Neuronal stem cell (in vitro differentiated cells): ENCODE results near the gene FBXL19.
"Not testable (repeated sequence)": the region's sequence is repeated elsewhere in the genome, so short reads cannot be mapped to it uniquely, and the experiment has no call there.

Experiments
- DNase-seq: peaks from one replicate; pipeline ENCODE4 v3.0.0-alpha.2; 2013; ENCODE audit warnings: low spot score
- H2AFZ ChIP-seq: one replicate; pipeline ENCODE4 v1.6.1; 2013; ENCODE audit warnings: mild to moderate bottlenecking, low read length, inconsistent platforms
- H2AK5ac ChIP-seq: 2 replicates; pipeline ENCODE4 v1.6.1; 2013; ENCODE audit warnings: low read depth, mild to moderate bottlenecking, inconsistent platforms, low read length, moderate library complexity, mixed read lengths
- H2BK120ac ChIP-seq: 2 replicates; pipeline ENCODE4 v1.6.1; 2013; ENCODE audit warnings: low read depth, mild to moderate bottlenecking, inconsistent platforms, low read length, moderate library complexity, mixed read lengths
- H2BK12ac ChIP-seq: one replicate; pipeline ENCODE4 v1.6.1; 2013; ENCODE audit warnings: low read length, inconsistent platforms
- H2BK15ac ChIP-seq: 2 replicates; pipeline ENCODE4 v1.6.1; 2013; ENCODE audit warnings: mild to moderate bottlenecking, low read length, inconsistent platforms, mixed read lengths
- H2BK5ac ChIP-seq: one replicate; pipeline ENCODE4 v1.6.1; 2013; ENCODE audit warnings: inconsistent platforms, mild to moderate bottlenecking, low read length, moderate library complexity
- H3K14ac ChIP-seq: one replicate; pipeline ENCODE4 v1.6.1; 2013; ENCODE audit warnings: low read length, inconsistent platforms
- H3K18ac ChIP-seq: 2 replicates; pipeline ENCODE4 v1.6.1; 2013; ENCODE audit warnings: low read length, inconsistent platforms
- H3K23ac ChIP-seq: 2 replicates; pipeline ENCODE4 v1.6.1; 2013; ENCODE audit warnings: low read depth, mild to moderate bottlenecking, mixed read lengths, low read length, inconsistent platforms; ENCODE audit not compliant: poor library complexity
- H3K27ac ChIP-seq: replicated peaks from 3 replicates; pipeline ENCODE4 v1.5.1; 2013; ENCODE audit warnings: low read length, inconsistent platforms
- H3K27me3 ChIP-seq, 3 experiments: 2 replicates each; pipeline ENCODE4 v1.6.1; 2013; ENCODE audit warnings: low read length in 3 of 3, mild to moderate bottlenecking in 2 of 3, inconsistent platforms in 1 of 3, low read depth in 1 of 3, mixed read lengths in 1 of 3, moderate library complexity in 1 of 3; ENCODE audit not compliant: control insufficient read depth in 3 of 3, insufficient read depth in 3 of 3
- H3K36me3 ChIP-seq, 2 donors: replicated peaks in 1 of 2; 2 replicates each; pipeline ENCODE4 v1.6.1; 2013; ENCODE audit warnings: low read length in 2 of 2; ENCODE audit not compliant: control insufficient read depth in 2 of 2, insufficient read depth in 2 of 2
- H3K4ac ChIP-seq: 2 replicates; pipeline ENCODE4 v1.6.1; 2013; ENCODE audit warnings: inconsistent platforms, mild to moderate bottlenecking, low read length, moderate library complexity
- H3K4me1 ChIP-seq, 2 donors: 1 replicate in 1 of 2; 2 replicates in 1 of 2; pipeline ENCODE4 v1.6.1; 2013; ENCODE audit warnings: low read length in 2 of 2, low read depth in 1 of 2; ENCODE audit not compliant: control insufficient read depth in 2 of 2, insufficient read depth in 1 of 2
- H3K4me2 ChIP-seq: one replicate; pipeline ENCODE4 v1.6.1; 2013; ENCODE audit warnings: mild to moderate bottlenecking, low read length, inconsistent platforms; ENCODE audit not compliant: insufficient read depth, poor library complexity, severe bottlenecking
- H3K4me3 ChIP-seq, 2 donors: 2 replicates each; pipeline ENCODE4 v1.5.1; 2013; ENCODE audit warnings: low read length in 2 of 2, mild to moderate bottlenecking in 2 of 2, inconsistent platforms in 1 of 2, moderate library complexity in 1 of 2
- H3K79me1 ChIP-seq: one replicate; pipeline ENCODE4 v1.6.1; 2013; ENCODE audit warnings: low read depth, mild to moderate bottlenecking, inconsistent platforms, low read length, moderate library complexity
- H3K9ac ChIP-seq: one replicate; pipeline ENCODE4 v1.6.1; 2013; ENCODE audit warnings: mild to moderate bottlenecking, low read depth, low read length, inconsistent platforms; ENCODE audit not compliant: poor library complexity
- H3K9me3 ChIP-seq, 2 donors: replicated peaks in 1 of 2; 2 replicates each; pipeline versions ENCODE3 to v1.6.1; 2013; ENCODE audit warnings: low read length in 2 of 2, mild to moderate bottlenecking in 2 of 2, inconsistent platforms in 1 of 2, low read depth in 1 of 2, mixed read lengths in 1 of 2, moderate library complexity in 1 of 2; ENCODE audit not compliant: control insufficient read depth in 2 of 2, insufficient read depth in 1 of 2
- H4K8ac ChIP-seq: one replicate; pipeline ENCODE4 v1.6.1; 2013; ENCODE audit warnings: low read depth, mild to moderate bottlenecking, inconsistent platforms, low read length, moderate library complexity
- H4K91ac ChIP-seq: one replicate; pipeline ENCODE4 v1.6.1; 2013; ENCODE audit warnings: low read length, low read depth, mild to moderate bottlenecking, inconsistent platforms; ENCODE audit not compliant: poor library complexity
- WGBS, 2 donors: extraction: QIAGEN DNeasy Blood & Tissue Kit; methylation state at CpG; one replicate each; pipeline ENCODE4 v1.1.7; 2013; ENCODE audit warnings: missing lambda C conversion rate in 2 of 2, mixed read lengths in 1 of 2; ENCODE audit not compliant: insufficient read length in 2 of 2, insufficient replicate concordance in 1 of 2; ENCODE audit errors: extremely low coverage in 2 of 2; 5-methylcytosine and 5-hydroxymethylcytosine counted together

Gene FBXL19

DNA sequence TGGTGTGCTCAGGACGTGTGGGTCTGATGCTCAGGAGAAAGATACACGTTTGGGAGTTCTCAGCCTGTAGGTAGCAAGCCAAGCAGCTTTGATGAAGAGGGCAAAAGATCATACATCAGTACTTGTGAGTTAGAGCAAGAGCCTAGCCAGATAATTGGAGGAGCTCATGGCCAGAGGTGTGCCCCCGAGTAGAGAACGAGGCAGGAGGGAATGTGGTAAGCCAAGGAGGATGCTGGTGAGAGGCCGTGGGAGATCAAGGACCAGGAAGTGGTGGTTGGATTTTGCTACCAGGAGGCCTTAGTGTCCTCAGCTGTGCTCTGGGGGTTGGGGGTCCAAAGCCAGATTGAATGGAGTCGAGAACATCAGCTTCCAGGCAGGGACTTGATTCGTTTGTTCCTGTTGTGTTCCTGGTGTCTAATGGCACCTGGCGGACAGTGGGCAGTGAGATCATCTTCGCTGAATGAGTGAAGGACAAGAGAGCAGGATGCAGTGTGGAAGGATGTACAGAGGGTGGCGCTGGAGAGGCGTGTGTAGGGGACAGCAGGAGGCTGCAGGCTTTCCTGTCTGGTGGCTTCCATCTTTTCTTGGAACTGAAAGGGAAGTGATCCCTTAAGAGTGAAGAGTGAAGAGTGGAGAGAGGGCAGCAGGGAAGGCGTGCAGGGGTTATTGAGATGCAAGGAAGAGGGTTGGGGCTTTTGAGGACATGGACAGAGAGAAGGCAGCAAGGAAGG is 11.6 kb downstream of the FBXL19 start:
- H3K27me3 ChIP-seq, result no peaks in the 10 kb centered on the region
- H2BK5ac ChIP-seq, result no peak overlapping the region
- H2AFZ ChIP-seq, result no peak overlapping the region
- no peak overlapping the region for H3K27ac ChIP-seq
- no peak overlapping the region for H2BK12ac ChIP-seq
- H3K14ac ChIP-seq, result no peak overlapping the region
- no peak overlapping the region for H3K23ac ChIP-seq
- no peak overlapping the region for H3K4me3 ChIP-seq
- no peak overlapping the region for H3K4me2 ChIP-seq
- H4K91ac ChIP-seq, result no peak overlapping the region
- H3K9ac ChIP-seq, result no peak overlapping the region
- H4K8ac ChIP-seq, result no peak overlapping the region
- H3K36me3 ChIP-seq, result peaks cover 53 to 80% of the 10 kb centered on the region in 2 donors
- DNase-seq, result no peak
- H3K79me1 ChIP-seq, result peaks cover 4% of the 10 kb centered on the region
- H3K9me3 ChIP-seq, result no peaks in the 10 kb centered on the region
- WGBS, 2 donors, result no CpG with 5 or more reads among the region's 12 CpGs
- H2AK5ac ChIP-seq, result no peak overlapping the region
- no peak overlapping the region for H2BK120ac ChIP-seq
- H3K18ac ChIP-seq, result no peak overlapping the region
- H3K4ac ChIP-seq, result no peak overlapping the region
- H2BK15ac ChIP-seq, result no peak overlapping the region
- H3K4me1 ChIP-seq, result peaks cover 0 to 2% of the 10 kb centered on the region in 2 donors

DNA sequence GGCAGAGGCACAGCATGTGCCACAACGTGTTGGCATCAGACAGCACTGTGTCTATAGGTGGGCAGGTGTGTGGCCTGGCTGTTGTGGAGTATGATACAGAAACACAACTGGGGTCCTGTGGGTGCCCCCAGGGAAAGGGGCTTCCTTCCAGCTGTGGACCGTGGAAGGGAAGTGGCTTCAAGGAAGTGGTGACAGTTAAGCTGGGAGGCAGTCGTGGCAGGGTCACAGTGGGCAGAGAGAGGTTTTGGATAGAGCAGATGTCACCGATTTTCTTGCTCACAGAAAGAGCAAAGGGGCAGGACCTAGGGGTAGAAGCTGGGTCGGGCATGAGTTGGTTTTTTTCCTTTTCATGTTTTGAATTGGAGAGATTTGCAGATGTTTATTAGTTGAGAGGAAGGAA is 14.3 kb downstream of the FBXL19 start:
- Histone ChIP-seq H2BK120ac (no peak overlapping the region), H2BK12ac (no peak overlapping the region), H3K36me3 (peaks cover 39 to 78% of the 10 kb centered on the region in 2 donors), H3K4me3 (no peak overlapping the region), H4K8ac (no peak overlapping the region), H3K4ac (no peak overlapping the region), H3K4me2 (no peak overlapping the region), H2AK5ac (no peak overlapping the region), H3K27me3 (no peaks in the 10 kb centered on the region), H3K27ac (no peak overlapping the region), H3K79me1 (peaks cover 3% of the 10 kb centered on the region), H3K23ac (no peak overlapping the region), H3K9me3 (no peaks in the 10 kb centered on the region), H2BK15ac (no peak overlapping the region), H3K18ac (no peak overlapping the region), H3K14ac (no peak overlapping the region), H3K9ac (no peak overlapping the region), H2AFZ (no peak overlapping the region), H4K91ac (no peak overlapping the region), H3K4me1 (peaks cover 0 to 5% of the 10 kb centered on the region in 2 donors), H2BK5ac (no peak overlapping the region)
- DNase-seq, result no peak
- WGBS, 2 donors, result no CpG with 5 or more reads among the region's 5 CpGs

DNA sequence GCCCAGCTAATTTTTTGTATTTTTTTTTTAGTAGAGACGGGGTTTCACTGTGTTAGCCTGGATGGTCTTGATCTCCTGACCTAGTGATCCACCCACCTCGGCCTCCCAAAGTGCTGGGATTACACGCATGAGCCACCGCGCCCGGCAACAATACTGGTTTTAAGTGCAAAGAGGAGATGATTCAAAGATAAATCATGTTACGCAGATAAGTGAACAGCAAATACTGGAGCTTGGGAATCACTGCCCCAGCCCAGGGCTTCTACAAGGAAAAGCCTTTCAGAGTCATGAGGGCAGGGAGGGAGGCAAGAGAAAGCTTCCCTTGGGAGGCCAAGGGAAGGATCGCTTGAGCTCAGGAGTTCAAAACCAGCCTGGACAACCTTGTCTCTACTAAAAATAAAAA is 16.2 kb downstream of the FBXL19 start:
- not testable (repeated sequence) for H2AFZ ChIP-seq, H3K27me3 ChIP-seq, H4K8ac ChIP-seq, H2BK12ac ChIP-seq, H3K9ac ChIP-seq, H2BK15ac ChIP-seq, H3K23ac ChIP-seq, H3K14ac ChIP-seq, H3K4me3 ChIP-seq, H3K9me3 ChIP-seq, H3K18ac ChIP-seq, H3K4me1 ChIP-seq, H2AK5ac ChIP-seq, H3K4ac ChIP-seq, H3K79me1 ChIP-seq, DNase-seq, H3K27ac ChIP-seq, H2BK5ac ChIP-seq, H2BK120ac ChIP-seq, H4K91ac ChIP-seq, H3K4me2 ChIP-seq
- H3K36me3 ChIP-seq, result peaks cover 50 to 79% of the 10 kb centered on the region in 2 donors
- WGBS, 2 donors, result no CpG with 5 or more reads among the region's 8 CpGs

DNA sequence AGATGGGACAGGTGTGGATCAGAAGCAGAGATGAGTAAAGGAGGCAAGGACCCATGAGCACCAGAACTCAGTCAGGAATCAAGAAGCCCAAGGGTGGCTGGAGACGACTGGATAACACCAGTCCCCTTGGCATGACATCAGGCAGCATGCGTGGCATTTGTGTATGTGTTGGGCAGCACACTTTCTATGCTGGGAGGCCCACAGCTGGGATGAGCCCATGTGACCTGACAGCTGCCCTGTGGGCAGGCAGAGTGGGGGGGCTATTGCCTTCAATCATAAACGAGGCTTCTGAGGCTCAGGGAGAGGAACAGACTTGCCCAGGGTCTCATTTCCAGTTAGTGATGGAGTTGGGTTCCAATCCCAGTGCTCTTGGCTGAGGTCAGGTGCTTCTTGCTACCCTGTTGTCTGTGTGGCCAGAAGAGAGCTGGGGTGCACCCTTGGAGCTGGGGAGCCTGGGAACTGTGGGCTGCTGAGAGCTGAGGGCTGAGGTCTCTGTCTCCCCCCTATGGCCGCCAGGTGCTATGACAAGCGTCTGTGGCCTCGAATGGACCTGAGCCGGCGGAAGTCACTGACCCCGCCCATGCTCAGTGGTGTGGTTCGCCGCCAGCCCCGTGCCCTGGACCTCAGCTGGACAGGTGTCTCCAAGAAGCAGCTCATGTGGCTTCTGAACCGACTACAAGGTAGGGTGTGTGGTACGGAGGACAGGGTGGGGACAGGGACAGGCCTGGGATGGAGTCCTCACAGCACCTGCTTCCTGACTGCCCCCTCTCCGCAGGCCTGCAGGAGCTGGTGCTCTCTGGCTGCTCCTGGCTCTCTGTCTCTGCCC is 18.4 kb downstream of the FBXL19 start:
- H3K79me1 ChIP-seq, result peaks cover 5% of the 10 kb centered on the region
- H2AFZ ChIP-seq, result no peak overlapping the region

More for the DNA sequence above, 18.4 kb downstream of the FBXL19 start:
- peaks cover under 1 to 5% of the 10 kb centered on the region in 2 donors for H3K4me1 ChIP-seq
- peak overlapping the region; percentile 53 for H3K9ac ChIP-seq
- no peak overlapping the region for H3K4ac ChIP-seq
- peak overlapping the region; percentile 91 for H3K18ac ChIP-seq
- H2BK120ac ChIP-seq, result no peak overlapping the region
- no CpG with 5 or more reads among the region's 15 CpGs for WGBS, 2 donors
- no peak overlapping the region for H4K91ac ChIP-seq
- peak; percentile 56 for DNase-seq
- no peak overlapping the region for H2BK5ac ChIP-seq
- no peak overlapping the region for H3K27ac ChIP-seq
- H4K8ac ChIP-seq, result no peak overlapping the region
- H3K23ac ChIP-seq, result peak overlapping the region; percentile 9
- no peak overlapping the region for H3K4me2 ChIP-seq
- H3K4me3 ChIP-seq, result no peak overlapping the region
- peak overlapping the region; percentile 28 for H2BK12ac ChIP-seq
- no peaks in the 10 kb centered on the region for H3K9me3 ChIP-seq
- H2BK15ac ChIP-seq, result no peak overlapping the region
- H2AK5ac ChIP-seq, result peak overlapping the region; percentile 30
- peaks cover 44 to 80% of the 10 kb centered on the region in 2 donors for H3K36me3 ChIP-seq
- no peaks in the 10 kb centered on the region for H3K27me3 ChIP-seq
- H3K14ac ChIP-seq, result no peak overlapping the region
